GM18870 (cell line): ENCODE measurements around the gene ASB7.
A peak's percentile ranks its signal among the peaks of the same experiment; 100 is the strongest.
"Not testable (repeated sequence)": the region's sequence is repeated elsewhere in the genome, so short reads cannot be mapped to it uniquely, and the experiment has no call there.

Experiments used
- ATAC-seq: cut with Tn5 transposase; IDR thresholded peaks from one replicate; pipeline ENCODE4 v1.9.1; 2021; ENCODE audit warnings: moderate library complexity; ENCODE audit not compliant: unreplicated experiment

The ASB7 gene

DNA sequence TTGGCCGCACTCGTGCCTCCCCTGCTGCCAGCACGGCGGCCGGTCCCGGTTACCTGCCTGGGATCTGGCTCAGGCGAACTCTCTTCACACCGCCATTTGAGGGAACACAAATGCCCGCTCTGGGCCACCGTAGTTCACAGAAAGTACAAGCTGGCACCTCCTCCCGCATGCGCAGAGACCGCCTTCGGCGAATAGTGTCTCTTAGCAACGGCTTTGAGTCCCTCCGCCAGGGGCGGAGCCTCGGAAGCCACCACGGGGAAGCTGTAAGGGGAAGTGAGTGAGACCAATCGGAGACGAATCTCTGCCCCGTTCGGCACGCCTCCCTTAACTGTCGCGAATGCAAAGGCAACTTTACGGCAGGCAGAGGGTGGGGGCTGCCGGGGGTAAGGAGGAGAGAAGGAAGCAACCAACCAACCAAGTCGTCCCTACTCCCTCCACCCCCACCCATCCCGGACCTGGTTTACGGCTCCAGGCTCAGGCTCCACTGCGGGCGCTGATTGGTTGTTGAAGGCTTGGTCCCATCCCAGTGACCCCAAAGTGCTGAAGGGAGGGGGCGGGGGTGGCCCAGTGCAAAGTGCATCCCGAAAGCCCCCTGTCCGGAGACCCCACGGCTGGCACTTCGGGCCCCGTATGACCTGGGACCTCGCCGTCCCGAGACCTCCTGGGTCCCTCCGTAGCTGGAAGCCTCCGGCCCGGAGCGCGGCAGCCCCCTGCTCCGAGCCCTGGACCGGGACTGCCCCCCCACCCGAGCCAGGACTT is at the start of gene ASB7, which contains the start of gene LINS1:
Gene ASB7 (plus strand): TSS at position 526 of the 759 bp plus-strand sequence. CDS start 9,628 bp downstream, outside the sequence.
Gene LINS1 (minus strand): TSS at position 121 of the 759 bp plus-strand sequence. CDS start 21,342 bp downstream, outside the sequence.
- peak; percentile 90 for ATAC-seq

DNA sequence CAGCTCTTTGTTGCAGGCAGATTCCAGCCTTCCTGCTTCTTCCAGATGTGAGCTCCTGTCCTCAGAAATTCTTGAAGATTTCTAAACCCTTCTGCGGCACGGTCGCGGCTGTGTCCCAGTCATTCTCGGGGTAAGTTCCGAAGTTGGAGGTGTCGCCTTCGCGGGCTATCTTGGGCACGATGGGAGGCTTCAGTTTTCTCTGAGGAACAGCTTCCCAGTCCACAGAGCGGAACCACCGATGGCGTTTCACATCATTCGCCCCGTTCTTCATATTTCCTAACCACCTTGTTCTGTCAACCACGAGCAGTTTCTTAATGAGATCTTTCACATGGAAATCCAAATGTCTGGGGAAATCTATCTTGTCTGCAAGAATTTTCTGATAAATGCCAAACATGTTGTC is 48.9 kb upstream of the ASB7 start:
- ATAC-seq = no peak

- no peak for ATAC-seq
Observed at GRCh38 chr15:100558771-100559254, 43.6 kb upstream of the ASB7 start.

- no peak for ATAC-seq
Observed at GRCh38 chr15:100559330-100559729, 43.1 kb upstream of the ASB7 start.

DNA sequence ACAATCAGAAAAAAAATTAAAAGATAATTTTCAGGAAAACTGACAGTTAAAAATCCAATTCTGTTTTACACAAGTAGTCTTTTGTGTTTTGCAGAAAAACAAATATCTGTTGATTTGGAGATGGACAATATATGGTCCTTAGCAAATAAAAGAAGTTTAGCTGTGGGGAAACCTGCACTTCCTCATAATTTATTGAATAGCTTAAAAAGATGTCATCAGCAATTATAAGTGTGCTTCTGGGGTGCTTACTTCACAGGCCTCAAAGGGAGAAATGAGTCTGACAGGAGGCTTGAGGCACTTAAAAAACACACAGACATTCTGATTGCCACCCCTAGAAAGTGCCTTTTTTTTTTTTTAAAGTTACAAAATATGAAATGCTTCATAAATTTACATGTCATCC is 42.1 kb upstream of the ASB7 start:
- ATAC-seq = no peak

DNA sequence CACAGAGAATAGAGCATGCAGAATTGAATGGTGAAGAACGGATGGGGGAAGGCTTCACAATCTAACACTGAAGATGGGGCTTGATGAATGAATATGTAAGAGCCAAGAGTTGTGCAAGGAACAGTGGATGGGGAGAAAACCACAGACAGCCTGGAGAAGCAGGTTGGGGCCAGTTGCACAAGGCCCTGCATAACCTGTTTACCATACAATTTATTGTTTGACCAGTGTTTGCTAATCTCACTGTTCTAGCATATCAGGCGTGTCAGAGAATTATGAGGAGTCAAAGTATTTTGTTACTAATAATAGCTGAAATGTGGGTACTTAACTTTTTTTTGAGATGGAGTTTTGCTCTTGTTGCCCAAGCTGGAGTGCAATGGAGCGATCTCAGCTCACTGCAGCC is 36.8 kb upstream of the ASB7 start:
- no peak for ATAC-seq

DNA sequence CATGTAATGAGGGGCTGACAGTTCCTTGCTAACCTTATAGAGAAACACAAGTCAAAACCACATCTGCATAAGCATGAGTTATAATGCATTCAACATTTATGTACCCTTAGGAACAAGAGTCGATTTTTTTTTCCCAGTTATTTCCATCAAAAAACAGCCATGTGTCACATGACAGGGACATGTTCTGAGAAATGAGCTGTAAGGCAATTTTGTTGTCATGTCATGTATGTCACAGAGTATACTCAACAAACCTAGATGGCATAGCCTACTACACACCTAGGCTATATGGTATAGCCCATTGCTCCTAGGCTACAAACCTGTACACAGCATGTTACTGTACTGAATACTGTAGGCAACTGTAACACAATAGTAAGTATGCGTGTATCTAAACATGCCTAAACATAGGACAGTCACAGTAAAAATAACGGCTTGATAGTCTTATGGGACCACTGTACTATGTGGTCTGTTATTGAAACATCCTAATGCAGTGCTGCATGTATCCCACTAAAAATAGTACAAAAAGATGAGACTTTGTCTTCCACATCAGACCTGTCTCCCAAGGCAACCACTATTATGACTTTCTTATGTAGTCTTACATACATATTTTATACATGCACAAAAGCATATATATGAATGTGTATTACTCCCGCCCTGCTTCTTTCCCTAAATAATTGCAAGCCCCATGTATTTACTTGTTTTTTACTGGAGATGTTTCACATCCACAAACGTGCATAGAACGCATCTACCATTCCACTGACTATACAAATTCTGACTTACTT is 35.4 kb upstream of the ASB7 start:
- no peak for ATAC-seq

- no peak for ATAC-seq
Observed at GRCh38 chr15:100569391-100569790, 33.0 kb upstream of the ASB7 start.

- ATAC-seq = peak; percentile 19
Observed at GRCh38 chr15:100570275-100570674, 32.1 kb upstream of the ASB7 start.

DNA sequence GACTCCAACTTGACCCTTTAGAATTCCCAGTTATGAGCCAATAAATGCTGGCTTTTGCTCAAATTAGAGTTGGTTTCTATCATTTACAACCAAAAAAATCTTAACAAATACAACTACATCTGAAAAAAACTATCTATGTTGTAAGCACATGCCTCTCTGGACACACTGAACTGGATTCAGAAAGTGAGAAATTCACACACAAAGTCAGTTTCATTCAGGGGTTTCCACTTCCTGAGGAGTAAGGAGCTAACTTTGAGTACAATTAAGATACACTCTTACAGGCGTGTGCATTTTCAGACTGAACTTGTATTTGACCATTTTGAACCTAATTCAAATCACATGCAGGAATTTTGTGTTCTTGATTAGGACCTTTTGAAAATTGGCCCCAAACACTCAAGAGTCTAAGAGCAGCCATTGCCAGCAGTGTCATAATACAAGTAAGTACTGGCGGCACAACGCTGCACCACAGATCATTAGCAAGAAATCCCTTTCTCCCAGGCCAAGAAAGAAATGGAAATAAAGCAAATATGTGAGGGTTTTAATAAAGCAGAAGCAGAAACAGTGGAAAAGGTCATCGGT is 31.6 kb upstream of the ASB7 start:
- peak; percentile 89 for ATAC-seq

GRCh38 chr15:100571592-100572167 is 30.7 kb upstream of the ASB7 start:
- no peak for ATAC-seq

- ATAC-seq = no peak
Observed at GRCh38 chr15:100572362-100572983, 29.9 kb upstream of the ASB7 start.

DNA sequence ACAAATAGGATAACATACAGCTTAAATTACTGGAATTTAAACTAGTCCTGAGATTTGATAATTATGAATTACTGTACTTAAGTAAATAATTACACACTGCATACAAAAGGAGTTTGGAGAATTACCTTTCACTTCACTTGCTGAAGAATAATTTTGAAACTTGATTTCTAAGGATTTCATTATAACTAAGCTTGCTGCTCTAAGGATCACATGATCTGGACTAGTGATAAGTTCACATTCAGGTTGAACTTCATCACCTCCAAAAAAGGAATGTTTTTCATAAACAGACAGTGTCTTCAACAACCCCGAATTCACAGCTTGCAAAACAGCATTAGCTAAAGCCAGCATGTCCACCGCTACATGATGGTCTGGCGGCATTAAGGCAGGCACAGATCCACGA is 28.9 kb upstream of the ASB7 start:
- no peak for ATAC-seq

DNA sequence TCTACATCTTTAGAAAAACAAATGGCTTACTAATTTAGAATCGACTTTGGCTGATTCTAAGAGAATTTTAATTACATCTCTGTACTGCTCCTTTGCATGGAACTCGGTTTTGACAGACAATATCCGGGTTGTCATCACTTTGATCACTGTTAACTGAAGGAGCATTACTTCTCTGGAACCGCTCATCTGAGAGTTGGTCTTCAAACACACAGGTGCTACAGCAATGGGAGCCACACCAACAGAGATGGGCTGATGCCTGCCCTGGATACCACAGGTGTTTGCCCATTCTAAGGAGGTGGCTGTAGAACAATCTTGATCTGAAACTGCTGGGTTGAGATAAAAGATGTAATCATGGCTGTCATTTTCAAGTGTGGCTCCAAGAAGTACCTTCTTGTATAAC is 22.0 kb upstream of the ASB7 start:
- ATAC-seq = no peak

DNA sequence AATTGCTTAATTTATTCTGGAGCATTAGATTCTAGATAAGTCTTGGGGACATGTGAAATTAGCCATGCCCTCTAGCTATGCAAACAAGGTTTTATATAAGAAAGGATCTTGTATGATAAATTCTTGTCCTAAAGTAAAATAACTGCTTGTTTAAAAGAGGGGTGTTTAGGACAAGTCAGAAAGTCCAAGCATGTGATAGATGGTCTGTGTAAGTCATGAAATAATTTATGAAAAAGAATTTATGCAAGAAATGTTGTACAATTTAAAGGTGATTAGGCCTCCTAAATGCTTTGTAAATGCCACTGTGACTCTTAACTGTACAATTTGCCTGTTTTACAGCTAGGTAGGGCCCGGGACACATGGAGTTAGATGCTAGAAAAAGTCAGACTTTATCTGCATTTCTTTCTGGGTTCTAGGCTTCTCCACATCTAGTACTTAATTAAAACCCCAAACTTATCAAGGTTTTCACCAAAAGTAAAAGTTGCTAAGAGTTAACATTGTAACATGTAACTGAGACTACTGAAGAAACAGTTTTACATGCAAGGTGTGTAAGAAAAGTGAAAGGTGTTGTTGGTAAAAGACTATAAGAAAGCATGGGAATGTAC is 13.6 kb upstream of the ASB7 start:
- ATAC-seq = no peak

- ATAC-seq = not testable (repeated sequence)
Observed at GRCh38 chr15:100591163-100591562, 11.2 kb upstream of the ASB7 start.

DNA sequence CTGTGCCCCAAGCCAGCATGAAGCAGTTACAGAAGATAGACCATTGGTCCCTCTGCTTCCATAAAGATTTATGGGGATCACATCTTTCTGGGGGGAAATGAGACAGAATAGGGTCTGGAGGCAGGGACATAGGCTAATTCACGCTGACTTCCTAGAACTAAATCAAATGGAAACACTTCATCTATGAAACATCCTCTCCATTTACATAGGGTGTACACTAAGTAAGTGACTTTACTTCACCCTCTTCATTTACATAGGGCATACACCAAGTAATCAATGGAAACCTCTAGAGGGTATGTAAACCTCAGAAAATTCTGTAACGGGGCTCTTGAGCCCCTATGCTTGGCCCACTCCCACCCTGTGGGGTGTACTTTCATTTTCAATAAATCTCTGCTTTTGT is 10.6 kb upstream of the ASB7 start:
- ATAC-seq = no peak

DNA sequence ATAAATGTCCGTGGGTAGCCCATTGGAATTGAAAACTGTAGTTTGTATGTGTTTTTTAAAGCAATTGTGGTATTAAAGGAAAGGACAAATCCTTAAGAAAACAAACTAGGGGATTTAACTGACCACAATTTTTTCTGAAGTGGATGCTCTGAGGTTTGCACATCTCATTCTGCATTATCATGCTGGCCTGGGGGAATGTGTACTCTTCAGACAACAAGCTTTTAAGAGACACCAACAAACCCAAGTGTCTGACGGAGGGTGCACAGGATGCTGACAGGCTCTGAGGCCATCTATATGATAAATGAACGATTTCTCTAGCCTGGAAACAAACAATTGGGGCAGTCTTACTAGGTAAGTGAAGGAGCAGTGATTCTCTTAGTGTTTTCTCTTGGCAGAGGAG is 9.5 kb upstream of the ASB7 start:
- ATAC-seq = no peak

GRCh38 chr15:100593431-100593830 is 9.0 kb upstream of the ASB7 start:
- no peak for ATAC-seq

GRCh38 chr15:100595964-100596363 is 6.4 kb upstream of the ASB7 start:
- ATAC-seq = no peak
